Left lung (tissue), 10 donors: ENCODE results near the gene URI1. TPM values are rescaled to one million over a fixed set of nuclear protein-coding genes. Genes with fewer than 3 reads are reported as not detected.
"Not testable (repeated sequence)": the region's sequence is repeated elsewhere in the genome, so short reads cannot be mapped to it uniquely, and the experiment has no call there.

Experiments used
- ATAC-seq: fragments of 200-7000 bp; cut with Tn5 transposase; one replicate; pipeline ENCODE4 v1.9.1; 2020; ENCODE audit warnings: moderate library complexity
- DNase-seq, 4 donors: peaks; one replicate each; pipeline ENCODE4 v3.0.0-alpha.2; 2013 to 2020
- H3K27ac ChIP-seq, 2 donors: fragments of 200-600 bp; sonication (generic) in 1 of 2; one replicate each; pipeline versions ENCODE4 v1.5.0 to v1.8.0; 2020 to 2021
- H3K27me3 ChIP-seq, 2 donors: fragments of 200-600 bp; sonication (generic) in 1 of 2; one replicate each; pipeline versions ENCODE4 v1.5.0 to v1.8.0; 2020 to 2021
- H3K36me3 ChIP-seq, 2 donors: fragments of 200-600 bp; sonication (generic) in 1 of 2; one replicate each; pipeline versions ENCODE4 v1.5.0 to v1.8.0; 2020 to 2021
- H3K4me1 ChIP-seq, 2 donors: fragments of 200-600 bp; one replicate each; pipeline ENCODE4 v1.8.0; 2021
- H3K4me3 ChIP-seq, 2 donors: fragments of 200-600 bp; sonication (generic) in 1 of 2; one replicate each; pipeline versions ENCODE4 v1.5.0 to v1.8.0; 2020 to 2021; ENCODE audit warnings: mild to moderate bottlenecking in 1 of 2
- H3K9me3 ChIP-seq, 2 donors: fragments of 200-600 bp; sonication (generic) in 1 of 2; one replicate each; pipeline versions ENCODE4 v1.5.0 to v1.8.0; 2020 to 2021
- CTCF ChIP-seq, 2 donors: fragments of 200-600 bp; sonication (generic) in 1 of 2; IDR thresholded peaks; one replicate each; pipeline versions ENCODE4 v1.5.0 to v1.8.0; 2021; ENCODE audit warnings: antibody characterized with exemption in 2 of 2
- intact Hi-C, 2 donors: fragments of 100-400 bp; cut with DNase I; formaldehyde crosslinking; loops; one replicate each; pipeline versions ENCODE4 v1.11.2 to v1.14.2; 2022
- polyA plus RNA-seq, 6 donors: library from polyadenylated mRNA; unstranded; fragments of 120-200 nt; gene quantifications; one replicate each; pipeline ENCODE4 v1.2.1, GENCODE V29; 2013; ENCODE audit not compliant: insufficient read length in 6 of 6
- total RNA-seq, 2 donors: library from RNA; stranded (reverse); fragmentation: NEBNext Ultra II Directional; extraction: Animal tissue kit (Norgen Biotek cat#: 25700); gene quantifications; one replicate each; pipeline ENCODE4 v1.2.1, GENCODE V29; 2021
- donor health status: DM: no; HTN: yes; CAD: no.
- donor health status: DM: no; HTN: no; CAD: no.

URI1 gene
- total and polyA plus RNA-seq, 8 donors: 36.3 to 104 (median 97.2) TPM

GRCh38 chr19:29944390-29945012, 2.5 kb downstream of the URI1 start:
- no peak overlapping the region for H3K4me3 ChIP-seq
- no peak for ATAC-seq
- no peak for TF ChIP-seq CTCF (IDR thresholded peaks at IDR 0.05)
- no peak overlapping the region for H3K27ac ChIP-seq
- H3K27me3 ChIP-seq: no peaks in the 10 kb centered on the region
- no peak for DNase-seq
- peaks cover 8 to 43% of the 10 kb centered on the region in 2 donors for H3K4me1 ChIP-seq
- H3K9me3 ChIP-seq: no peaks in the 10 kb centered on the region
- H3K36me3 ChIP-seq: no peaks in the 10 kb centered on the region
- intact Hi-C loops: no loop called here

- H3K36me3 ChIP-seq: no peaks in the 10 kb centered on the region
- H3K4me1 ChIP-seq: peaks cover 8 to 43% of the 10 kb centered on the region in 2 donors
- DNase-seq: no peak
- no peak overlapping the region for H3K4me3 ChIP-seq
- H3K27ac ChIP-seq: no peak overlapping the region
- ATAC-seq: no peak
- no peaks in the 10 kb centered on the region for H3K27me3 ChIP-seq
- TF ChIP-seq CTCF (IDR thresholded peaks at IDR 0.05): no peak
- intact Hi-C loops: no loop called here
- H3K9me3 ChIP-seq: no peaks in the 10 kb centered on the region
Observed at GRCh38 chr19:29945017-29945416, 3.0 kb downstream of the URI1 start.

- Histone ChIP-seq H3K27ac (no peak overlapping the region), H3K4me3 (no peak overlapping the region), H3K4me1 (peaks cover 8 to 43% of the 10 kb centered on the region in 2 donors), H3K9me3 (no peaks in the 10 kb centered on the region), H3K36me3 (no peaks in the 10 kb centered on the region), H3K27me3 (no peaks in the 10 kb centered on the region)
- intact Hi-C loops: no loop called here
- DNase-seq: no peak
- no peak for TF ChIP-seq CTCF (IDR thresholded peaks at IDR 0.05)
- ATAC-seq: no peak
Observed at GRCh38 chr19:29945433-29945832, 3.4 kb downstream of the URI1 start.

GRCh38 chr19:29946645-29947044, 4.6 kb downstream of the URI1 start:
- no peak for ATAC-seq
- intact Hi-C loops: no loop called here
- H3K27ac ChIP-seq: no peak overlapping the region

GRCh38 chr19:29947871-29948270, 5.8 kb downstream of the URI1 start:
- H3K4me3 ChIP-seq: no peak overlapping the region
- H3K9me3 ChIP-seq: no peaks in the 10 kb centered on the region
- ATAC-seq (no peak), DNase-seq (no peak)
- intact Hi-C loops: no loop called here
- H3K27ac ChIP-seq: no peak overlapping the region
- no peaks in the 10 kb centered on the region for H3K36me3 ChIP-seq
- TF ChIP-seq CTCF (IDR thresholded peaks at IDR 0.05): no peak
- H3K4me1 ChIP-seq: peaks cover 8 to 39% of the 10 kb centered on the region in 2 donors
- H3K27me3 ChIP-seq: no peaks in the 10 kb centered on the region

More at GRCh38 chr19:29946645-29947044, 4.6 kb downstream of the URI1 start:
- Histone ChIP-seq H3K36me3 (no peaks in the 10 kb centered on the region), H3K9me3 (no peaks in the 10 kb centered on the region), H3K4me1 (peaks cover 8 to 38% of the 10 kb centered on the region in 2 donors), H3K27me3 (no peaks in the 10 kb centered on the region), H3K4me3 (no peak overlapping the region)
- DNase-seq: no peak
- no peak for TF ChIP-seq CTCF (IDR thresholded peaks at IDR 0.05)

GRCh38 chr19:29948759-29949470, 6.9 kb downstream of the URI1 start:
- ATAC-seq, H3K36me3 ChIP-seq, H3K27ac ChIP-seq, H3K9me3 ChIP-seq, H3K27me3 ChIP-seq, H3K4me3 ChIP-seq, intact Hi-C loops: not testable (repeated sequence)
- H3K4me1 ChIP-seq: peaks cover 0 to 29% of the 10 kb centered on the region in 2 donors
- DNase-seq: peak in 1 of 4 donors; percentile 67
